LNCaP clone FGC (cell line): ENCODE measurements around the gene HSPA8.

Experiments
- DNase-seq: peaks from one replicate; pipeline ENCODE4 v3.0.0-alpha.2; 2011; ENCODE audit warnings: low read depth
- H3K4me3 ChIP-seq: 2 replicates; pipeline ENCODE4 v1.5.1; 2011; ENCODE audit warnings: mild to moderate bottlenecking, low read depth, low read length, control low read depth
- CTCF ChIP-seq: IDR thresholded peaks from 2 replicates; pipeline ENCODE4 v1.5.1; 2012; ENCODE audit warnings: mild to moderate bottlenecking; ENCODE audit not compliant: control insufficient read depth, insufficient read depth; ENCODE audit errors: extremely low read depth

HSPA8 gene

GRCh38 chr11:123046473-123047259, 15.3 kb downstream of the HSPA8 start:
- H3K4me3 ChIP-seq = no peak overlapping the region
- DNase-seq = no peak
- no peak for TF ChIP-seq CTCF

GRCh38 chr11:123045101-123045500, 16.8 kb downstream of the HSPA8 start:
- H3K4me3 ChIP-seq = no peak overlapping the region
- TF ChIP-seq CTCF = no peak
- DNase-seq = no peak

GRCh38 chr11:123041185-123041584, 20.8 kb downstream of the HSPA8 start:
- no peak overlapping the region for H3K4me3 ChIP-seq
- DNase-seq = no peak
- TF ChIP-seq CTCF = no peak

GRCh38 chr11:123040111-123040432, 21.9 kb downstream of the HSPA8 start:
- no peak overlapping the region for H3K4me3 ChIP-seq

GRCh38 chr11:123035831-123036230, 26.1 kb downstream of the HSPA8 start:
- H3K4me3 ChIP-seq = no peak overlapping the region
- no peak for TF ChIP-seq CTCF
- no peak for DNase-seq

More at GRCh38 chr11:123040111-123040432, 21.9 kb downstream of the HSPA8 start:
- no peak for DNase-seq
- no peak for TF ChIP-seq CTCF

- no peak for DNase-seq
Measured at GRCh38 chr11:123034597-123034996, 27.3 kb downstream of the HSPA8 start.

More at GRCh38 chr11:123034597-123034996, 27.3 kb downstream of the HSPA8 start:
- H3K4me3 ChIP-seq = no peak overlapping the region
- TF ChIP-seq CTCF = no peak
